SIG-M5 (cell line): ENCODE data around the gene GPRC5A.

Source experiments
- DNase-seq: peaks from one replicate; lab custom pipeline; 2025; lab: John Stamatoyannopoulos, UW

GPRC5A gene

DNA sequence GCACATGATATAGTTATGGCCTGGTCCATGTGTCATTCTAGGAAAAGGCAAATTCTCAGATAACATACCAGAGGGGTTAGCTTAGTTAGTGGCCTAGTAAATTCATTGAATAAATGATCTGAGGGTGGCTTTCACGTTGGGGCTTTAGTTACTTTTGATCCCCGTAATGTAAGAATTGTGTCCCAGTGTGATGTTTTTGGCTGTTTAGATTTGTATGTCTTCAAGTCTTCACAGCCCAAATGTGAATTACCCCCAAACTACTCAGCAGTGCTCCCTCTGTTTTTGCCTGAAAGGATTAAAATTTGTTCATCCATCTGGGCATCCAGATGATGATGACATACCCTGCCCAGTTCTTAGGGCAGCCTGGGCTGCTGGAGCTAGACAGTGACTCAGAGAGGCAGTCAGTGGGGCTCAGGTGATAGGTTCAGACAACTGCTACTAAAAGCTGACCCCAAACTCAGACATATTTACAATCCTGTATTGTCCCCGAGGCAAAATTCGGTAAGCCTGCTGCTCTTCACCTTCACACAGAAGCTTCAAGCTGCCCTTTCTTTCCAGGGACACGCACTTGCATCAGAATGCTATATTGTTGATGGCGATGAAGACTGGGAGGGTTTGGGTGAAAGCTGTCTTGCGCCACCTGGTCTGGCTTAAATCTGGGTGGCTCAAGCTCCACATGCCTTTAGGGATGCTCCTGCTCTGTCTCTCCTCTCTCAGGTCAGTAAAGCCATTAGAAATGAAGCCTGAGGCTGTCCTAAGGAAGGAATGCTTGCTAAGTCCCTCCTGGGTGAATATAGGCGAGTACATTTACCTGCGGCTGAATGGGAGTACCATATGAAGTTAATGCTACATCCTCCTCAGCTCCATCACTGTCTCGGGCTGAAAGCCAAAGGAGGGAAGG lies 50.3 kb downstream of the GPRC5A start:
- DNase-seq, result no peak

DNA sequence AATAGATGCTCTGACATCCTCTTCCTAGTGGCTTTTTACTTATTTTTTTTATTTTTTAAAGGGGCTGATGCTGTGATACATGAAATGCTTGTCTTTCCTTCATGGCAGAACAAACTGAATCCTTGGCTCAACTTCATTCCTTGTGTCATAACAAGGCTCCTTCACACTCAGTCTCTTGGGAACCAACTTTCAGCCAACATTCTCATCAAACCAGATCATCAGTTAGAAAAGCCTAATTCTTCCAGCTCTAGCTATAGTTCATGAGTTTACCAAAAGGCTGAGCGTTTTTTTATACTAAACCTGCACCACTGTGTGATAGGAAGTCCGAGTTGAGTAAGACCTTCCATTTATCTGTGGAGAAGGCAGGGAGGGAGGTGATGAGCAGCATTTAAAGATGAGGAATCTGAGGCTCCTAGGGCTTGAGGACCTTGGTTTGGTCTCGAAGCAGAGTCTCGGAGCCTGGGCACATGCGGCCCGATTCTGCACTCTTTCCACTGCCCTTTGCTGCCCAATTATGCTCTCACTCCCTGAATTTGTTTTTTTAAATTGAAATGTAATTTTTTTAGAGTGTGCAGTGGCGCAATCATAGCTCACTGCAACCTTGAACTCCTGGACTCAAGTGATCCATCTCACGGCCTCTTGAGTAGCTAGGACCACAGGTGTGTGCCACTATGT lies 52.4 kb downstream of the GPRC5A start:
- no peak for DNase-seq

DNA sequence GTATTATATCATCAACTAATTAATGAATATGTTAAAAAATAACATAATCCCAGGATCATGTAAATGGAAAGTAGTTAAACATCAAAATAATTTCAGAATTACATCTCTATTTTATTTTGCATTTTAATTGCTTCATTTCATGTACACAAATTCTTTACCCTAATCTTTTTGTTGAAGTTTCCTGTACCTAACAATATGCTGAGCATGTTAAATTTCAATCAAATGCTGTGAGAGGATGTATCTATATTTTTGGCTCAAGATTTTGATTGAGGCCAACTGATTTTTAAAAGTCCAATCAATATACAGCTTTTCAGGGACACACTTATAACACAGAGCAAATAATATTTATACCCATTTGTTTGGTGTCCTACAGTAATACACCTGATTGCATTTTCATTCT lies 54.2 kb downstream of the GPRC5A start:
- DNase-seq, result no peak

DNA sequence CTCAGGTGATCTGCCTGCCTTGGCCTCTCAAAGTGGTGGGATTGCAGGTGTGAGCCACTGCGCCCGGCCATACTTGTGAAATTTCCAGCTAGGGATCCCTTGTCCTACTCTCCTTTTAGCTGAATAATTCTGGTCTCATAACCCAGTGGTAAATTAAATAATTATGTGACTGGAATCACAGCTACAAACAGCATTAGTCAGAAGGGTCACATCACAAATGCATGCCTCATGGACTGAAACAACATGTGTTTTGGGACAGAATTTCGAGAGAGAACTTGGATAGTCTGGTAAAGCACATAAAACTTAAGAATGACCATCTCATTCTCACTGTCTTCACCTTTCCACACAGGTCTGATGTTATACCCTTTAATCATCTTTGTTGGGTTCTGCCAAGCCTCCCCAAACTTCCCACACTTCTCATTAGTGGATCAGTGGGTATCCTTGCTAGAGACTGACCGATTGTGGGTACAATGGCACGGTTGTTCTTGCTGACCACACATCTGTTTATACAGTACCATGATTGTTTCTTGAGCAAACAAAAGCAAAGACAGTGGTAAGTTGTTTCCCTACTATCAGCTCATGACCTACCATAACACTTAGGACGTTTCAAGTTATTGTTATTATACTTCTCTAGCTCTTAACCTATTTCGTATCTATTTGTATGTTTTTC lies 55.5 kb downstream of the GPRC5A start:
- no peak for DNase-seq

DNA sequence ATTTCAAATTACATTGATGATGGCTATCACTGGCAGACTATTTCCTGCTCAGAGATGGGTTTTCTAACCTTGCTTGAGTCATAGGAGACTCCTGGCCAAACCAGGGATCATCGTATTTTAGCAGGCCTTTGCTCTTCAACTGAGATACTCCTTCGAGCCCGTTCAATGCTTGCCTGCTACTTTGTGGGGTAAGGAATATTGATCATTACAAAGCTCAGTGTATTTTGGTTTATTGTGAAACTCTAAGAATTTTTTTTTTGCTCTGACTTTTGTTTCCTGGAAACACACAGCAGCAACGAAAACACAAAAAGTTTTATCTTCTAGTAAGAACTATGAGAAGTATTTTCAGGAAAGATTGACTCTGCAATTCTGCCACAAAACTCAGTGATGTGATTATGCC lies 56.5 kb downstream of the GPRC5A start:
- DNase-seq, result no peak

DNA sequence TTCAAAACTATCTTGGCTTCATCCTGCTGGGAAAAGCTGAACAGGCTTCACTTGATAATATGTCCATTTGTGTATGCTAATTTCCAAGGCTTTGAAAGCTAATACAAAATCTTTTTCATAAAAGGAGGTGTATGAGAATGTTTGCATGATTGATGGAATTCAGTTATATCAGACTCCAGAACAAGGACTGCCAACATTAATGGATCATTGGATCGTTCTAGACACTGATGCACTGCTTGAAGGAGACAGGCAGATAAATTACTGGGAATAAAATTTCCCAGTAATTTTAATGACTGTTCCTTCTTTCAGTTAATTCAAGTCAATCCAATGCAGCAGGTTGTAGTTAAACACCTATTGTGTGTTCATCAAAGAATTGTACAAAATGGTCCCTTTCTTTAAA lies 60.1 kb downstream of the GPRC5A start:
- DNase-seq, result no peak

DNA sequence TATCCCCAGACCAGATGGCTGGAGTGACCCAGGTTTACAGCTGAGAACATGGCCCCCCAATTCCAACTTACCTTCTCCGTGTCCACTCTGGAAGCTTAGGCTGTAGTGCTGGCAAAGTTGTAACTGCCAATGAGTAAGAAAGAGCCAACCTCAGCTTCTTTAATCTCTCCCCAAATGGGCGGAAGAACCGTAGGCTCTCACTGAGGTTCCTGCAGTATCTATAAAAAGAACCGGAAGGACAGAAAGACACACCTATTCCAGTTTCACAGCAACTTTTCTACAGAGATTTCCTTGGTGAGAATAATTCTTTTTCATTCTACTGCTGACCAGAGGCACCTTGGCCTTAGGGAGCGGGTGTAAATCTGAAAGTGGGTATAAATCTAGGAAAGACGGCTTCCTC lies 60.7 kb downstream of the GPRC5A start, which contains the start of gene GPRC5D:
TSS of gene GPRC5D (minus strand) at position 135 of the 400 bp plus-strand sequence. CDS start 1,786 bp downstream, outside the sequence.
- no peak for DNase-seq

DNA sequence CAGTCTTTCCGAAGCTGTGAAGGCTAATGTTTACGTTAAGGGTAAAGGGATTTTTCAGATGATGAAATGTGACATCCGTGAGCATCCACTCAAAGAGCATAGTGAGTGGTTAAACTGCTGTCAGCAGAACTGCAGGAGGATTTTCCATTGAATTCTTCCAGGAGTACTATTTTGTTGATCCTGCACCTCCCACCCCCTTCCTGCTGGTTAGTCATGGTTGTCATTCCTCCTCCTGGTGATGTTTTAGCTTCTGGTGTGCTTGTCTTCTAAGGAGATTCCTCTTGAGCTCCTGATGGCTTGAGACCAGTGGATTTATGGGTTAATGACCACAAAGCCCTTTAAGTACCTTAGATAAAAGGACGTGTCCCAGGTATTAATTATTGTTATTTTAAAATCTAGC lies 63.0 kb downstream of the GPRC5A start:
- DNase-seq, result no peak

DNA sequence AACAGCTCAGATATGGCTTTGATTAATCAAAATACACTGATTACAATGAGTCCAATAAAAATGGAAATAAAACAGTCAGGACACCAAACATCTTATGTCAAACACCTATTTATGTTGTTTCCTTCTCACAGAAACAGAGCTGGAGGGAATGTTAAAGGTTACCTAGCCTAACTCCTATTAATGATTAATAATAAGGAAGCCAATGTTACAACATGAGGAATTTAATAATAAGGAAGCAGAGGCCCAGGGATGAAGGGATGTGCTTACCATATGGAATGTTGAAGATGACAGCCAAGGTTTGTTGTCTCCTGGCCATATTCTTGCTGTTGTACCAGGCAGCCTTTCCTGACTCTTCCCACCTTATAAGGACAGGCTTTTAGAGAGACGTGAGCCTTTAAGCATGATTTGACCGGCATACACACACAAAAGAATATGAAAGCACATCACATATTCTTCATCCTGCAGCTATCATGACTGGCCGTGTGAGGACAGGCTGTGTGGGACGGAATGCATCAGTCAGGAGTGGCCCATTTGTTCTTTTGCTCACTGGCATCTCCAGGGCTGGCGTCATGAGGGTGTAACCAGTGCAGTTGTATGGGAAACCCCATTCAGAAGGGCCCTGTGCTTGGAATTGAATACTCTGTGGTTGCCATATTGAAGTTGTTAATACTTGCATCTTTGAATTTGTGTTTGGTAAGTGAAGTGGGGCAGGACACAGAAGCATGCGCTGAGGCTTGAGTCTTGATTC lies 63.7 kb downstream of the GPRC5A start:
- no peak for DNase-seq

DNA sequence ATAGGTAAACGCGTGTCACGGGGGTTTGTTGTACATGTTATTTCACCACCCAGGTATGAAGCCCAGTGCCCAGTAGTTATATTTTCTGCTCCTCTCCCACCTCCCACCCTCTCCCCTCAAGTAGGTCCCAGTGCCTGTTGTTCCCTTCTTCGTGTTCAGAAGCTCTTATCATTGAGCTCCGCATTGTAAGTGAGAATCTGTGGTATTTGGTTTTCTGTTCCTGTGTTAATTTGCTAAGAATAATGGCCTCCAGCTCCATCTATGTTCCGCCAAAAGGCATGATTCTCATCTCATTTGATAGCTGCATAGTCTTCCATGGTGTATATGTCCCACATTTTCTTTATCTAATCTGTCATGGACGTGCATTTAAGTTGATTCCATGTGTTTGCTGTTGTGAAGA lies 67.5 kb downstream of the GPRC5A start:
- no peak for DNase-seq

DNA sequence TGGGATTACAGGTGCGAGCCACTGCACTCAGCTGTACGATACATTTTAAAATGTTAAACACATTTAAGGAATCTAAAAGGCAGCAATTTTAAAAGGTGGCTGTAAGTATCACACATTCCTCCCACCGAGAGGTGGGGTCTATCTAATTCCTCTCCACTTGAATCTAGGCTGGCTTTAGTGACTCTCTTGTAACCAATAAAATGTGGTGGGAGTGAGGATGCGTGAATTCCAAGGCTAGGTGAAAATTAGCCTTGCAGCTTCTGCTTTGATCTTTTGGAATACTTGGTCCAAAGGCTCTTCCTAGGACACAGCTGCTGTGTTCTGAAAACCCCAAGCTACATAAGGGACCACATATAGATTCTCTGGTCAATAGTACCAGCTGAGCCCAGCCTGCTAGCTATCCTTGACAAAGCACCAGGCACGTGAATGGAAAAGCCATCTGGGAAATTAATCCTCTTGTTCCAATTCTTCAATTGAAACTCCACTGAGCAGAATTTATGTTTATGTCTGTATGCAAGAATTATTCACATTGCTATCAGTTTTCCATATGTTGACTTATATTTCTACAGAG lies 69.4 kb downstream of the GPRC5A start:
- no peak for DNase-seq

DNA sequence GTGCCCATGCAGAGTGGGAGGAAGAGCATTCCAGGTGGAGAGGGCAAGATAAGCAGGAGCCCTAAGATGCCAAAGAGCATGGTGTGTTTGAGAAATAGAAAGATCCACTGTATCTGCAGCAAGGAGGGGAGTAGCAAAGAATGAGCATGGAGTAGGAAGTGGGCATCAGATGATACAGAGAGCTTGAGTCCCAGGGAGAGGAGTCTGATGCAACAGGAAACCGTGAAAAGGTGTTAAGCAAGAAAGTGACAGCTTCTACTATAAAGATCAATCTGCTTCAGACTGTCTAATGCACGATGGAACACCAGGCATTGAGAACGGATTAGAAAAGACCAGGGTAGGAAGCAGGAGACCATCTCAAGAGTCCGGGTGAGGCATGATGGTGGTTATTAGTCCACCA lies 72.9 kb downstream of the GPRC5A start:
- DNase-seq, result no peak

DNA sequence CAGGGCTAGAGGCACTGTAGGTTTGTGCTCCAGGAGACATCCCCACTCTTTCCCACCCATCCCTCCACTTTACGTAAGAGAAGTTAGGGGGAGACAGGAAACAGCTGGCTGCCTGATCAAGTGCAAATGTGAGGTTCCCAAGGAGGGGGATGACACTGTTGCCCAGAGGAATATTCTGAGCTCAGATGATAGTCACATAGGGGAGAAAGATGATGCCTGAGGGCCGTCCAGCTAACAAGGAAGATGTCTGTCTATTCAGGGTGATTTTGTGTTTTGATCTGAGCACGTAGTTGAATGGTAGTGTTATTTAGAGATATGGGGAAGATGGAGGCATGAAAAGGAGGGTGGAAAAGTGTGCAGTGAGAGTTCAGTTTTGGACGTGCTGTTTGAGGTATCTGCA lies 74.5 kb downstream of the GPRC5A start:
- no peak for DNase-seq
